Measurements from ENCODE around the gene MMP2. TPM values are rescaled to one million over a fixed set of nuclear protein-coding genes. Genes with fewer than 3 reads are reported as not detected.

The MMP2 gene
- total and polyA plus RNA-seq, 10 of the 15 experiments (the other 5 are each of a cell fraction or from before 2014, with no cell fraction given) = 0.37 to 0.80 (median 0.59) TPM; not detected in 7

GRCh38 chr16:55510185-55510805 is 31.3 kb downstream of the MMP2 start:
- intact Hi-C loops (cut with micrococcal nuclease; ENCODE audit: unreplicated experiment) = no loop called here
- no peaks in the 10 kb centered on the region; the same call in 2 of the 3 replicates for H3K9me3 ChIP-seq (replicated peaks; ENCODE audit: control insufficient read depth, insufficient read depth, low read length)
- H3K4me2 ChIP-seq (ENCODE audit: control insufficient read depth, insufficient read depth) = no peak overlapping the region
- in situ Hi-C loops (cut with MboI) = no loop called here
- no peaks in the 10 kb centered on the region for H3K79me2 ChIP-seq (ENCODE audit: control insufficient read depth, insufficient read depth, low read length)
- TF ChIP-seq RAD51 (IDR thresholded peaks at IDR 0.05) (no peak), NFYA (IDR thresholded peaks at IDR 0.05; ENCODE audit: borderline replicate concordance, low read depth, low read length) (no peak), EP300 (IDR thresholded peaks at IDR 0.05; ENCODE audit: borderline replicate concordance in 1 of 2, control insufficient read depth in 1 of 2, low read depth in 2 of 2, low read length in 2 of 2) (no peak)
- DNase-seq (ENCODE audit: low read depth, low spot score) = no peak
- no peaks in the 10 kb centered on the region; a peak in 1 of 4 replicates for H3K27me3 ChIP-seq (replicated peaks in 1 of 2; ENCODE audit: control insufficient read depth in 2 of 2, insufficient read depth in 2 of 2, low read length in 1 of 2)
- FAIRE-seq = no peak
- ChIA-PET RAD21 (ENCODE audit: unreplicated experiment) (no interaction called here), CTCF (no interaction called here), POLR2A (no interaction called here), SMC1A (ENCODE audit: uncharacterized antibody, unreplicated experiment) (no interaction called here)
- ATAC-seq = no peak
- 0% methylated on average over 4 of the region's 4 CpGs for WGBS (ENCODE audit: insufficient coverage, insufficient replicate concordance, low lambda C conversion rate, missing lambda C conversion rate)
- no peak overlapping the region for H3K4me3 ChIP-seq
- H3K27ac ChIP-seq (ENCODE audit: control insufficient read depth, insufficient read depth) = no peak overlapping the region
- no TSS peak for BruUV-seq (replicated peaks)
- no peaks in the 10 kb centered on the region for H3K36me3 ChIP-seq (ENCODE audit: control insufficient read depth in 2 of 2, insufficient read depth in 2 of 2, low read length in 1 of 2)
- H2AFZ ChIP-seq (ENCODE audit: control insufficient read depth, low read depth, low read length) = no peak overlapping the region
- no peaks in the 10 kb centered on the region for H3K4me1 ChIP-seq (ENCODE audit: control insufficient read depth, insufficient read depth, low read length)
- no peak overlapping the region for H3K9ac ChIP-seq (ENCODE audit: control insufficient read depth, insufficient read depth, low read length)
- H4K20me1 ChIP-seq (ENCODE audit: control insufficient read depth, insufficient read depth) = no peaks in the 10 kb centered on the region

- FAIRE-seq (no peak), DNase-seq (ENCODE audit: low read depth, low spot score) (no peak), ATAC-seq (no peak)
- no peaks in the 10 kb centered on the region for H4K20me1 ChIP-seq (ENCODE audit: control insufficient read depth, insufficient read depth)
- intact Hi-C loops (cut with micrococcal nuclease; ENCODE audit: unreplicated experiment) = no loop called here
- no peaks in the 10 kb centered on the region for H3K79me2 ChIP-seq (ENCODE audit: control insufficient read depth, insufficient read depth, low read length)
- H3K9me3 ChIP-seq (replicated peaks; ENCODE audit: control insufficient read depth, insufficient read depth, low read length) = no peaks in the 10 kb centered on the region; the same call in 2 of the 3 replicates
- H3K36me3 ChIP-seq (ENCODE audit: control insufficient read depth in 2 of 2, insufficient read depth in 2 of 2, low read length in 1 of 2) = no peaks in the 10 kb centered on the region
- no peak overlapping the region for H3K4me3 ChIP-seq
- BruUV-seq (replicated peaks) = no TSS peak
- H3K4me2 ChIP-seq (ENCODE audit: control insufficient read depth, insufficient read depth) = no peak overlapping the region
- CTCF ChIA-PET = no interaction called here
- no peak overlapping the region for H2AFZ ChIP-seq (ENCODE audit: control insufficient read depth, low read depth, low read length)
- no peaks in the 10 kb centered on the region; a peak in 1 of 4 replicates for H3K27me3 ChIP-seq (replicated peaks in 1 of 2; ENCODE audit: control insufficient read depth in 2 of 2, insufficient read depth in 2 of 2, low read length in 1 of 2)
- H3K27ac ChIP-seq (ENCODE audit: control insufficient read depth, insufficient read depth) = no peak overlapping the region
- RAD21 ChIA-PET (ENCODE audit: unreplicated experiment) = no interaction called here
- no peaks in the 10 kb centered on the region for H3K4me1 ChIP-seq (ENCODE audit: control insufficient read depth, insufficient read depth, low read length)
- in situ Hi-C loops (cut with MboI) = no loop called here
- 0% methylated on average over 1 of the region's 1 CpG for WGBS (ENCODE audit: insufficient coverage, insufficient replicate concordance, low lambda C conversion rate, missing lambda C conversion rate)
- POLR2A ChIA-PET = no interaction called here
- no peak overlapping the region for H3K9ac ChIP-seq (ENCODE audit: control insufficient read depth, insufficient read depth, low read length)
- SMC1A ChIA-PET (ENCODE audit: uncharacterized antibody, unreplicated experiment) = interaction anchor here (1.0 kb wide), 1 partner anchor 10 kb away, joined by 3 read pairs; no protein-coding TSS in a partner anchor
- TF ChIP-seq SREBF2 (IDR thresholded peaks at IDR 0.05; ENCODE audit: low read length) = no peak
- no peak for TF ChIP-seq ATF7 (IDR thresholded peaks at IDR 0.05; ENCODE audit: low read depth)
- TF ChIP-seq RCOR1 (conservative IDR thresholded peaks at IDR 0.05; ENCODE audit: low read depth, low read length) = no peak
- no peak for TF ChIP-seq HDAC2 (IDR thresholded peaks at IDR 0.05)
- no peak for TF ChIP-seq KLF5 (IDR thresholded peaks at IDR 0.05; ENCODE audit: partially characterized antibody)
- no peak for TF ChIP-seq NRF1 (conservative IDR thresholded peaks at IDR 0.05; ENCODE audit: low read depth, low read length)
- TF ChIP-seq ZNF24 (IDR thresholded peaks at IDR 0.05) = no peak
- no peak for TF ChIP-seq MTA3 (IDR thresholded peaks at IDR 0.05; ENCODE audit: borderline replicate concordance, low read length)
- TF ChIP-seq E4F1 (IDR thresholded peaks at IDR 0.05; ENCODE audit: borderline replicate concordance, partially characterized antibody) = no peak
- TF ChIP-seq ZZZ3 (IDR thresholded peaks at IDR 0.05; ENCODE audit: control insufficient read depth, insufficient read length, low read depth) = no peak
- no peak for TF ChIP-seq CREM (IDR thresholded peaks at IDR 0.05; ENCODE audit: low read depth)
- no peak for TF ChIP-seq MEF2B (IDR thresholded peaks at IDR 0.05; ENCODE audit: partially characterized antibody, poor library complexity, severe bottlenecking)
- TF ChIP-seq RAD21 (IDR thresholded peaks at IDR 0.05; ENCODE audit: insufficient read depth, low read depth, low read length) = no peak
Measured at GRCh38 chr16:55512941-55513340, 33.9 kb downstream of the MMP2 start.

Data from GM12878 (cell line).